HUES64 (cell line): ENCODE results near the gene MSI2.

ENCODE experiments used
- H3K27ac ChIP-seq: 2 replicates; pipeline ENCODE4 v1.7.0; 2013; ENCODE audit warnings: low read depth, low read length, inconsistent platforms
- H3K27me3 ChIP-seq: 2 replicates; pipeline ENCODE4 v1.6.1; 2013; ENCODE audit warnings: mild to moderate bottlenecking, low read length; ENCODE audit not compliant: insufficient read depth
- H3K36me3 ChIP-seq: 2 replicates; pipeline ENCODE4 v1.6.1; 2013; ENCODE audit warnings: mild to moderate bottlenecking, low read length; ENCODE audit not compliant: insufficient read depth
- H3K4me1 ChIP-seq: 2 replicates; pipeline ENCODE4 v1.6.1; 2013; ENCODE audit warnings: mild to moderate bottlenecking, low read length, moderate library complexity; ENCODE audit not compliant: insufficient read depth
- H3K4me3 ChIP-seq: 2 replicates; pipeline ENCODE4 v1.5.1; 2013; ENCODE audit warnings: mild to moderate bottlenecking, low read length, moderate library complexity
- H3K9ac ChIP-seq: 2 replicates; pipeline ENCODE4 v1.6.1; 2013; ENCODE audit warnings: mild to moderate bottlenecking, low read depth, low read length
- H3K9me3 ChIP-seq: 2 replicates; pipeline ENCODE4 v1.6.1; 2013; ENCODE audit warnings: low read depth, low read length; ENCODE audit not compliant: insufficient read depth
- WGBS: fragments of 150-250, 120-280 bp; methylation state at CpG from one replicate; pipeline ENCODE4 v1.1.7; 2013; ENCODE audit warnings: missing lambda C conversion rate; 5-methylcytosine and 5-hydroxymethylcytosine counted together

The MSI2 gene

DNA sequence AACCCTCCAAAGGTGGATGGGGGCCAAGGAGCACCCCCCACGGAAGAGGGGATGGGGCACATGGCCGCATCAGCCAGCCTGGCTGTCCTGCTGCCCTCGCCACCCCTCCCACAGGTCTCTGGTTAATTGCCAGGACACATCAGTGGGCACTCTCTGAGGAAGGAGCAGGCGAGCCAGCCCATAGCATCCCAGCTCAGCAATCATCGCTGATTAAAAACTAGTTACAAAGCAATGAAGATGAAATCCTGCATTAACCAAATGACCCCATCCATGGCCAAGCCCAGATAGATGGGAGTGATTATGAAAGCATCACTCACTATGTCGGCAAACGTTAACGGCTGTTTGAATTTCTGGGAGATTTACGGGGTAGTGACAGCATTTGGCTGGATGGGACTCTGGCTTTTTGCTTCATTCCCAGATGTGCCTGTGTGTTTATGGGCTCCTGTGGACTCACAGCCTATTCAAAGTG, 443.5 kb downstream of the MSI2 start:
- no peak overlapping the region for H3K27ac ChIP-seq
- no peaks in the 10 kb centered on the region for H3K36me3 ChIP-seq
- no peak overlapping the region for H3K9ac ChIP-seq
- H3K4me3 ChIP-seq = no peak overlapping the region
- WGBS = 91% methylated on average over 9 of the region's 9 CpGs
- no peaks in the 10 kb centered on the region for H3K27me3 ChIP-seq
- no peaks in the 10 kb centered on the region for H3K4me1 ChIP-seq
- no peaks in the 10 kb centered on the region for H3K9me3 ChIP-seq

DNA sequence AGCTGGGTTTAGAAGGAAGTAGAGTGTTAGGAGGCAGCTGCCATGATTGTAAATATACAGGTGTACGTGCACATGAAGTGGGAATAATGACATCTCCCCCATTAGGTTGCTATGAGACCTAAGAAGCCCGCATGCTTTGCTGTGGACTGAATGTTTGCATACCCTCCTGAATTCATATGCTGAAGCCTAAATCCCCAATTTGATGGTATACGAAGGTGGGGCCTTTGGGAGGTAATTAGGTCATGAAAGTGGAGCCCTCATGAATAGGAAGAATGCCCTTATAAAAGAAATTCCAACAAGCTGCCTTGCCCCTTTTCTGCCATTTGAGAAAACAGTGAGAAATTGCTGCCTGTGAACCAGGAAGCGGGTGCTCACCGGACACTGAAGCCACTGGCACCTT, 444.8 kb downstream of the MSI2 start:
- 85% methylated on average over 5 of the region's 5 CpGs for WGBS
- Histone ChIP-seq H3K27me3 (no peaks in the 10 kb centered on the region), H3K27ac (no peak overlapping the region)

DNA sequence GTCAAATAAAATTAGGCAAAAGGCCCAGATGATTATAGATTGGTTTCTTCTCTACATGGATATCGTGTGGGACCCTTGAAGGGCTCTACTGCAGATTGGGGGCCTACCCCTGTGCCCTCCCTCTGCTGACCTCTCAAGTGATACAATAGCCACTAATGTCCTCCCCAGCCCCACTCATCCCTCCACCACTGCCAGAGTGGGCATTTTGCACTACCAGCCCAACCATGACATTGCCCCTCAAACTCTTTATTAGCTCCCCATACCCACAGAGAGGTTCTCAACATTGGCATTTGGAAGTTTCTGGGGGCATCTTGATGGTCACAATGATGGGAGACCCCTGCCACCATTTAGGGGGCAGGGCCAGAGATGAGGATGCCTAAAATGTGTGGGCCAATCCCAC, 446.9 kb downstream of the MSI2 start:
- Histone ChIP-seq H3K36me3 (no peaks in the 10 kb centered on the region), H3K9me3 (no peaks in the 10 kb centered on the region), H3K27ac (no peak overlapping the region), H3K27me3 (peaks cover 3% of the 10 kb centered on the region; the same call in 1 of the 2 replicates), H3K4me1 (peaks cover 12% of the 10 kb centered on the region; the same call in 1 of the 2 replicates), H3K9ac (no peak overlapping the region), H3K4me3 (no peak overlapping the region)
- 100% methylated on average over 1 of the region's 1 CpG for WGBS

More for the DNA sequence above, 444.8 kb downstream of the MSI2 start:
- Histone ChIP-seq H3K4me1 (no peaks in the 10 kb centered on the region), H3K9me3 (no peaks in the 10 kb centered on the region), H3K4me3 (no peak overlapping the region), H3K9ac (no peak overlapping the region), H3K36me3 (no peaks in the 10 kb centered on the region)

DNA sequence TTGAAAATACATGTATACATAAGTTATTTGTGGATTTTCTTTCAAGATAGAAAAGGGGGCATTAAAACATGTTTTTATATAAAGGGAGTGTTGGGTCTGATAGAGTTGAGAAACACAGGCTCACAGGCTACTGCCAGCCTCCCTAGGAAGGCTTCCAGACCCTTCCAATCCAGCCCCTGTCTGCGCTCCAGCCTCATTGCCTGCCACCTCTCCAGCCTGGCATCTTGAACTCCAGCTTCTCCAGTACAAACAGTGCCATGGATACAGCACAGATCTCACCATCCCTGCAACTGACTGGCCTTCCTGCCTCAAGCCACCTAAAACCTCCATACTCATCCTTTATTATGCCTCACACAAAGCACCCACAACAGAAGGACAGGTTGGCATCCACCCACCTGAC, 448.1 kb downstream of the MSI2 start:
- peaks cover 12% of the 10 kb centered on the region; the same call in 1 of the 2 replicates for H3K4me1 ChIP-seq
- peaks cover 3% of the 10 kb centered on the region; the same call in 1 of the 2 replicates for H3K27me3 ChIP-seq
- 91% methylated on average over 1 of the region's 1 CpG for WGBS
- H3K9me3 ChIP-seq = no peaks in the 10 kb centered on the region
- H3K27ac ChIP-seq = no peak overlapping the region
- no peak overlapping the region for H3K9ac ChIP-seq
- H3K36me3 ChIP-seq = no peaks in the 10 kb centered on the region
- H3K4me3 ChIP-seq = no peak overlapping the region

DNA sequence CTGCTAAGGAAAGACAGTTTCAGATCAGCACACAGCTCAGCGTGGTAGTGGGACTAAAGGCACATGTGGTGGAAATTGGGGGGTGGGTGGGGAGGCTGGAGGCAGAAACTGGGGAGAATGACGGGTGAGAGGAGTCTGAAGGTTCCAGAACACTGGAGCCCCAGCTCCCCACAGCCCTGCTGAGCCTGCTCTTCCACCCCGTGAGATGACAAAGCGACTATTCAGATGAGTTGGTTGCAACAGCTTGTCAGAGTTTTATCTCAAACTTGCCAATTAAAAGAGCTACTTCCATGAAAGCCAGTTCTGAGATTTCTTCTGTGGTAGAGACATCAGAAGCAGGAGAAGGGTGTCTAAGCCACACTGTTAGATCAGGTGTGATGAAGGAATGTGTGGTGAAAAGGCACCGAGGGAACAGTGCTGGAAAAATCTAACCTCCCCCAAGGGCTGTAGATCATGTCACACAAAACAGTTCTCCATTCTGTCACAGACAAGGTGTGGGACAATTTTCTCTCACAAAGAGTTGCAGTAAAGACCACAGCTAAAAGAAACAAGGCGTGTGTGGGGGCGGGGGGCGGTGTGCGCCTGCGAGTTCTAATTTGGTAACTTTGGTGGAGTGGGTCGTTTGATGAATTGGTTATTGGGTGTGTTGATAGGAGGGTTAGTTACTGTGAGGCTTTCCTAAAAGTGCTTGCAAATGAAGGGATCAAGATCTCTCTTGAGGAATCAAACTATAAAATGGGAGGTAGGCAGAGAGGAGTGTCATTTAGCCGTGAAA, 449.8 kb downstream of the MSI2 start:
- H3K27me3 ChIP-seq = peaks cover 3% of the 10 kb centered on the region; the same call in 1 of the 2 replicates
- H3K36me3 ChIP-seq = no peaks in the 10 kb centered on the region
- no peak overlapping the region for H3K27ac ChIP-seq
- no peak overlapping the region for H3K4me3 ChIP-seq
- no peak overlapping the region for H3K9ac ChIP-seq
- WGBS = 87% methylated on average over 11 of the region's 12 CpGs
- H3K4me1 ChIP-seq = peaks cover 12% of the 10 kb centered on the region; the same call in 1 of the 2 replicates
- H3K9me3 ChIP-seq = no peaks in the 10 kb centered on the region

DNA sequence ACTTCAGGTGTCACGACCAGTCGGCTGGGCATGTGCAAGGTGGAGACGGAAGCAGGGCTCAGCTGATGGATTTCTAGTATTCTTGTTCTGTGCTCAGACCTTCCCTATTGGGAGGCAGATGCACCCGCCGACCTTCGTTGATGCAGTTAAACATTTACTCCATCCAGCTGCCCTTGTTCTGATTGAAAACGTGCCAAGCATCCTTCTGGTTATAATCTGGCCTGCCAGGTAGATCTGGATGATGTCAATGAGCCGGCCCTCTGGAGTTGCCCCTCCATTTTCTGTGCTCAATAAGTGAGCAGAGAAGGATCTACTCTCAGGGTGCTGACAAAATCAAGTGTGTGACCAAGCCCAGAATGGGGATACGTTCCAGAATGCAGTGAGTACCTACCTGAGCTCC, 450.4 kb downstream of the MSI2 start:
- Histone ChIP-seq H3K4me1 (peaks cover 12% of the 10 kb centered on the region; the same call in 1 of the 2 replicates), H3K9me3 (no peaks in the 10 kb centered on the region), H3K4me3 (no peak overlapping the region), H3K9ac (no peak overlapping the region), H3K27me3 (peaks cover 3% of the 10 kb centered on the region; the same call in 1 of the 2 replicates), H3K27ac (no peak overlapping the region), H3K36me3 (no peaks in the 10 kb centered on the region)
- WGBS = 92% methylated on average over 9 of the region's 9 CpGs

DNA sequence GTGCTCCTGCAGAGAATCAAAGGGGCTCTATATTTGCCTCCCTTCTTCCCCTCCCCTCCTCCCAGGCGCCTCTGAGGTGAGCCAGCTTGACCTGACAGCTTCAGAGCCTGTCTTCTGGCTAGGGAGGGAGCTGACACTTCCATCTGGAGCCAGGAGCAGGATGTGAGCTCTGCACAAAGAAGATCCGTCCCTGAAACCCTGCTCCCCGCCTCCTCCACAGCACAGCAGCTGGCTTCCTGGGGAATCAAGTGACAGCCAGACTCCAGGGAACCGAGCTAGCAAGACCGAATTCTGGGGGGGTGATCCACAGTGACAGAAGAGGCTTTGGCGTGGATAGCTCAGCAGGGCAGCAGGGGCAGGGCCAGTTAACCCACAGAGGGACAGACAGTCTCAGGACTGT, 451.6 kb downstream of the MSI2 start:
- peaks cover 3% of the 10 kb centered on the region; the same call in 1 of the 2 replicates for H3K27me3 ChIP-seq
- H3K9me3 ChIP-seq = no peaks in the 10 kb centered on the region
- WGBS = 4% methylated on average over 6 of the region's 6 CpGs
- no peaks in the 10 kb centered on the region for H3K36me3 ChIP-seq
- no peak overlapping the region for H3K9ac ChIP-seq
- peaks cover 12% of the 10 kb centered on the region; the same call in 1 of the 2 replicates for H3K4me1 ChIP-seq
- H3K27ac ChIP-seq = no peak overlapping the region
- H3K4me3 ChIP-seq = peak overlapping the region; percentile 36

DNA sequence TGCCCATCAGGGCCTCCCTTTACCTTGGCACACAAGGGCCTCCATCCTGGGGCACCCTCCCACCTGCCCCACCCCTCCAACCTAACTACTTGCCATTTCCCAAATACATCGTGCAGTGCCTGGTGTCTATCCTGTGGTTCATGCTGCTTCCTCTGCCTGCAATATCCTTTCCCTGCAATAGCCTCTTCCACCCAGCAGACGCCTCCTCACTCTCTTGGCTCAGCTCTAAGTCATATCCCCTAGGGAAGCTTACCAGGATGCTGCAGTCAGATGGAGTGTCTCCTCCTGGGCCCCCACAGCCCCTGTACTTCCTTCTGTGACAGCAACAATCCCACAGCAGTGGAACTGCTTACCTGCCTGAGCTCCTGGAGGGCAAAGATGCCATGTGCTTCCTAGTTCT, 452.1 kb downstream of the MSI2 start:
- 45% methylated on average over 2 of the region's 2 CpGs for WGBS
- peaks cover 3% of the 10 kb centered on the region; the same call in 1 of the 2 replicates for H3K27me3 ChIP-seq
- H3K36me3 ChIP-seq = no peaks in the 10 kb centered on the region
- no peak overlapping the region for H3K27ac ChIP-seq
- H3K9me3 ChIP-seq = no peaks in the 10 kb centered on the region
- H3K4me1 ChIP-seq = peaks cover 12% of the 10 kb centered on the region; the same call in 1 of the 2 replicates
- H3K9ac ChIP-seq = no peak overlapping the region
- H3K4me3 ChIP-seq = peak overlapping the region; percentile 36

DNA sequence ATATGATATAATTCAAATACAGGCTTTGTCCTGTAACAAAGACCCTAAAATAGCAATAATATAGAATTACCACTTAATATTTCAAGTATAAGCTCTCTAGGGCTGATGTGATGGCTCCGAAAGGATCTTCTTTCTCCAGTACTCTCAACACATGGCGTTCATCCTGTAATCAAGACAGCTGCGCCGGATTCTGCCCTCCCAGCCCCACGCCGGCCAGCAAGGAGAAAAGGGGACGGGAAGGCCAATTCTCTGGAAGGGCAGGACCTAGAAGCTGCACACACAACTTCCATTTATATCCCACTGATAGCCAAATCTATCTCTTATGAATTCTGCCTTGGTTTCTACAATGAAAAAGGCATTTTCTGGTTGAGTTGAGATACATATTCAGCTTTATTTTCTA, 456.8 kb downstream of the MSI2 start:
- Histone ChIP-seq H3K9me3 (no peaks in the 10 kb centered on the region), H3K27me3 (no peaks in the 10 kb centered on the region)

DNA sequence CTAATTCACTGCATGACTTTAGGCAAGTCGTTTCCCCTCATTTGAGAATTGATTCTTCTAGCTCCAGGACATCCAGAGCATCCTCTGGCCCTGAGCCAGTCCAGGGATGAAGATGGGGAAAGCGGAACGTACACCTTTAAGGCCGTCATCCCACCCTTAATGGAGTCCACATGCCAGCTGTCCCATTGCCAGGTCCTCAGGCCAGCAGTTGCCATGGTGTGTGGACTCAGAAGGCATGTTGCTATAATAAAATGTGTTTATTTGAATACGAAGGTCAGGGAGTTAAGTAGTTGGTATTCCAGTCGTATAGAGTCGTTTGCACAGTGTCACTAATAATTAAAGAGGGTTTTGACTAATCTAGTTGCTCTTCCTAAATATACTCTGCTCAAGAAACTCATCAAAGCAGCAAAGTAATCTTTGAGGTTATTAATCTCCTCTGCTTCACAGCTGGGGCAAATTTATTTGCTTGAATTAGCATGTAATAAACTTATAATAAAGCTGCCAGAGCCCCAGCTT, 458.4 kb downstream of the MSI2 start:
- H3K4me3 ChIP-seq = no peak overlapping the region
- H3K4me1 ChIP-seq = no peaks in the 10 kb centered on the region
- WGBS = 92% methylated on average over 7 of the region's 7 CpGs
- H3K36me3 ChIP-seq = no peaks in the 10 kb centered on the region
- no peaks in the 10 kb centered on the region for H3K9me3 ChIP-seq
- no peak overlapping the region for H3K9ac ChIP-seq
- no peak overlapping the region for H3K27ac ChIP-seq
- no peaks in the 10 kb centered on the region for H3K27me3 ChIP-seq

More for the DNA sequence above, 456.8 kb downstream of the MSI2 start:
- 92% methylated on average over 7 of the region's 7 CpGs for WGBS
- no peak overlapping the region for H3K9ac ChIP-seq
- H3K36me3 ChIP-seq = no peaks in the 10 kb centered on the region
- H3K4me3 ChIP-seq = no peak overlapping the region
- no peak overlapping the region for H3K27ac ChIP-seq
- H3K4me1 ChIP-seq = peaks cover 1% of the 10 kb centered on the region; the same call in 1 of the 2 replicates

DNA sequence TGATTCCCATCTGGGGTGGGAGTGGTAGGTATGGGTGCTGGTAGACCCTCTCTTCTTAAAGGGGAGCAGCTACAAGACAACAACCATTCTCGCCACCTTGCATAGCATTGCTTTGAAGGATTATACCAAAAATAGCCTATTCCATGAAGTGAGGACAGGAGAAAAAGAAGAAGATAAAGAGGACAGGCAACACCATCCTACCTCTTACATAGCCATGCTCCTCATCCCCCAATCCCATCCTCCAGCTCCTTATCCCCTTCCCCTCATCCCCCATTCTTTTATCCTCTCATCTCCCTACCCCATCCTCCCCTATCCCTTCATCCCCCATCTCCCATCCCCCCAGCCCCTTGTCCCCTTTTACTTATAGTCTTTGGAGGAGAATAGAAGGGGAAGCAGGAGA, 459.7 kb downstream of the MSI2 start:
- no peaks in the 10 kb centered on the region for H3K9me3 ChIP-seq
- H3K36me3 ChIP-seq = no peaks in the 10 kb centered on the region
- H3K27me3 ChIP-seq = no peaks in the 10 kb centered on the region
- H3K4me3 ChIP-seq = no peak overlapping the region
- no peaks in the 10 kb centered on the region for H3K4me1 ChIP-seq
- no peak overlapping the region for H3K9ac ChIP-seq
- no CpG with 5 or more reads among the region's 1 CpG for WGBS
- H3K27ac ChIP-seq = no peak overlapping the region
